SJCRH30 (cell line): ENCODE measurements around the gene PRR16. TPM values are rescaled to one million over a fixed set of nuclear protein-coding genes. Genes with fewer than 3 reads are reported as not detected.
A peak's percentile ranks its signal among the peaks of the same experiment; 100 is the strongest.

Source experiments
- DNase-seq, 2 experiments: peaks; one replicate each; pipeline ENCODE4 v3.0.0-alpha.2; 2015 to 2020
- H3K27ac ChIP-seq: fragments of 250-450 bp; sonication (Bioruptor Pico); 2 replicates; pipeline ENCODE4 v1.5.1; 2020; ENCODE audit warnings: mild to moderate bottlenecking, moderate library complexity
- H3K27me3 ChIP-seq: fragments of 250-450 bp; sonication (Bioruptor Pico); 2 replicates; pipeline ENCODE4 v1.5.1; 2020; ENCODE audit warnings: mild to moderate bottlenecking, moderate library complexity
- H3K36me3 ChIP-seq: fragments of 250-450 bp; sonication (Bioruptor Pico); 2 replicates; pipeline ENCODE4 v1.5.1; 2020; ENCODE audit warnings: mild to moderate bottlenecking, moderate library complexity
- H3K4me1 ChIP-seq: fragments of 250-450 bp; sonication (Bioruptor Pico); 2 replicates; pipeline ENCODE4 v1.5.1; 2020; ENCODE audit warnings: mild to moderate bottlenecking, moderate library complexity
- H3K4me3 ChIP-seq: fragments of 250-450 bp; sonication (Bioruptor Pico); 2 replicates; pipeline ENCODE4 v1.5.1; 2020; ENCODE audit warnings: mild to moderate bottlenecking, moderate library complexity
- H3K9me3 ChIP-seq: fragments of 250-450 bp; sonication (Bioruptor Pico); replicated peaks from 2 replicates; pipeline ENCODE4 v1.5.1; 2020; ENCODE audit warnings: mild to moderate bottlenecking, moderate library complexity
- total RNA-seq: library from RNA; depleted of rRNA; stranded (reverse); fragments of >200 nt; shearing (Covaris generic); gene quantifications from 2 replicates; pipeline ENCODE4 v1.2.3, GENCODE V29; 2014

Gene PRR16
- total RNA-seq, 1 experiment from 2014 or later: 0.20 TPM

GRCh38 chr5:120479066-120479465, 15.0 kb downstream of the PRR16 start:
- peak; percentile 45 to 81 for DNase-seq
- Histone ChIP-seq H3K27ac (peak overlapping the region; percentile 23), H3K9me3 (no peaks in the 10 kb centered on the region)

GRCh38 chr5:120499876-120500563, 35.9 kb downstream of the PRR16 start:
- no peaks in the 10 kb centered on the region for H3K27me3 ChIP-seq
- H3K9me3 ChIP-seq: no peaks in the 10 kb centered on the region
- DNase-seq: no peak
- no peaks in the 10 kb centered on the region for H3K36me3 ChIP-seq
- no peak overlapping the region for H3K4me3 ChIP-seq
- H3K27ac ChIP-seq: no peak overlapping the region
- H3K4me1 ChIP-seq: no peaks in the 10 kb centered on the region

More at GRCh38 chr5:120479066-120479465, 15.0 kb downstream of the PRR16 start:
- Histone ChIP-seq H3K36me3 (no peaks in the 10 kb centered on the region), H3K4me3 (no peak overlapping the region), H3K27me3 (no peaks in the 10 kb centered on the region), H3K4me1 (peaks cover 13% of the 10 kb centered on the region; the same call in 1 of the 2 replicates)

- H3K27ac ChIP-seq: no peak overlapping the region
- no peak overlapping the region for H3K4me3 ChIP-seq
- no peaks in the 10 kb centered on the region for H3K27me3 ChIP-seq
- H3K4me1 ChIP-seq: no peaks in the 10 kb centered on the region
- no peaks in the 10 kb centered on the region for H3K36me3 ChIP-seq
- H3K9me3 ChIP-seq: no peaks in the 10 kb centered on the region
- no peak for DNase-seq
Observed at GRCh38 chr5:120502531-120502930, 38.4 kb downstream of the PRR16 start.

GRCh38 chr5:120503341-120503740, 39.2 kb downstream of the PRR16 start:
- Histone ChIP-seq H3K4me1 (no peaks in the 10 kb centered on the region), H3K27ac (no peak overlapping the region), H3K36me3 (no peaks in the 10 kb centered on the region), H3K4me3 (no peak overlapping the region), H3K27me3 (no peaks in the 10 kb centered on the region), H3K9me3 (no peaks in the 10 kb centered on the region)
- DNase-seq: no peak

GRCh38 chr5:120504057-120504456, 40.0 kb downstream of the PRR16 start:
- no peaks in the 10 kb centered on the region for H3K36me3 ChIP-seq
- H3K9me3 ChIP-seq: no peaks in the 10 kb centered on the region
- H3K4me3 ChIP-seq: no peak overlapping the region
- H3K4me1 ChIP-seq: no peaks in the 10 kb centered on the region
- no peak for DNase-seq
- H3K27me3 ChIP-seq: no peaks in the 10 kb centered on the region
- no peak overlapping the region for H3K27ac ChIP-seq

GRCh38 chr5:120507197-120507596, 43.1 kb downstream of the PRR16 start:
- no peak for DNase-seq
- Histone ChIP-seq H3K4me1 (no peaks in the 10 kb centered on the region), H3K36me3 (no peaks in the 10 kb centered on the region), H3K4me3 (no peak overlapping the region), H3K9me3 (no peaks in the 10 kb centered on the region), H3K27me3 (no peaks in the 10 kb centered on the region), H3K27ac (no peak overlapping the region)

- Histone ChIP-seq H3K27ac (no peak overlapping the region), H3K4me1 (no peaks in the 10 kb centered on the region), H3K27me3 (no peaks in the 10 kb centered on the region), H3K36me3 (no peaks in the 10 kb centered on the region), H3K4me3 (no peak overlapping the region), H3K9me3 (no peaks in the 10 kb centered on the region)
- no peak for DNase-seq
Observed at GRCh38 chr5:120507800-120508463, 43.8 kb downstream of the PRR16 start.

- H3K9me3 ChIP-seq: no peaks in the 10 kb centered on the region
- no peaks in the 10 kb centered on the region for H3K4me1 ChIP-seq
- no peak for DNase-seq
- no peak overlapping the region for H3K27ac ChIP-seq
- H3K4me3 ChIP-seq: no peak overlapping the region
- H3K27me3 ChIP-seq: no peaks in the 10 kb centered on the region
- no peaks in the 10 kb centered on the region for H3K36me3 ChIP-seq
Observed at GRCh38 chr5:120509053-120509452, 45.0 kb downstream of the PRR16 start.

GRCh38 chr5:120510098-120510637, 46.1 kb downstream of the PRR16 start:
- Histone ChIP-seq H3K27ac (no peak overlapping the region), H3K27me3 (no peaks in the 10 kb centered on the region), H3K4me1 (no peaks in the 10 kb centered on the region), H3K9me3 (no peaks in the 10 kb centered on the region), H3K36me3 (no peaks in the 10 kb centered on the region), H3K4me3 (no peak overlapping the region)
- no peak for DNase-seq

GRCh38 chr5:120510994-120511686, 47.0 kb downstream of the PRR16 start:
- no peaks in the 10 kb centered on the region for H3K9me3 ChIP-seq
- H3K4me1 ChIP-seq: no peaks in the 10 kb centered on the region
- DNase-seq: no peak
- no peak overlapping the region for H3K4me3 ChIP-seq
- H3K27me3 ChIP-seq: no peaks in the 10 kb centered on the region
- no peak overlapping the region for H3K27ac ChIP-seq
- no peaks in the 10 kb centered on the region for H3K36me3 ChIP-seq

- H3K4me1 ChIP-seq: no peaks in the 10 kb centered on the region
- DNase-seq: no peak
Observed at GRCh38 chr5:120512068-120512467, 48.0 kb downstream of the PRR16 start.

GRCh38 chr5:120512791-120513650, 48.9 kb downstream of the PRR16 start:
- no peak for DNase-seq

More at GRCh38 chr5:120512068-120512467, 48.0 kb downstream of the PRR16 start:
- no peaks in the 10 kb centered on the region for H3K9me3 ChIP-seq
- no peaks in the 10 kb centered on the region for H3K27me3 ChIP-seq
- H3K4me3 ChIP-seq: no peak overlapping the region
- H3K36me3 ChIP-seq: no peaks in the 10 kb centered on the region
- no peak overlapping the region for H3K27ac ChIP-seq

GRCh38 chr5:120516805-120517204, 52.7 kb downstream of the PRR16 start:
- Histone ChIP-seq H3K4me3 (no peak overlapping the region), H3K27ac (no peak overlapping the region), H3K27me3 (no peaks in the 10 kb centered on the region), H3K4me1 (no peaks in the 10 kb centered on the region), H3K9me3 (no peaks in the 10 kb centered on the region), H3K36me3 (no peaks in the 10 kb centered on the region)
- DNase-seq: no peak

More at GRCh38 chr5:120512791-120513650, 48.9 kb downstream of the PRR16 start:
- Histone ChIP-seq H3K9me3 (no peaks in the 10 kb centered on the region), H3K4me1 (no peaks in the 10 kb centered on the region), H3K36me3 (no peaks in the 10 kb centered on the region), H3K27ac (no peak overlapping the region), H3K27me3 (no peaks in the 10 kb centered on the region), H3K4me3 (no peak overlapping the region)

GRCh38 chr5:120517607-120518252, 53.6 kb downstream of the PRR16 start:
- H3K4me1 ChIP-seq: no peaks in the 10 kb centered on the region
- H3K27me3 ChIP-seq: no peaks in the 10 kb centered on the region
- H3K27ac ChIP-seq: no peak overlapping the region
- no peak overlapping the region for H3K4me3 ChIP-seq
- no peaks in the 10 kb centered on the region for H3K36me3 ChIP-seq
- no peak for DNase-seq
- no peaks in the 10 kb centered on the region for H3K9me3 ChIP-seq
